GM12873 (cell line): ENCODE data around the gene ZBTB42.

Source experiments
- TF ChIP-seq, protein P1 (sequence below): IDR thresholded peaks from 2 replicates; pipeline ENCODE4 v1.5.1; 2012; ENCODE audit warnings: low read depth, mild to moderate bottlenecking, moderate library complexity, low read length, control low read depth; ENCODE audit not compliant: insufficient read depth; ENCODE audit errors: missing control alignments

The ZBTB42 gene

GRCh38 chr14:104800015-104800770 lies 708 bp upstream of the ZBTB42 start:
- TF ChIP-seq, protein P1, sequence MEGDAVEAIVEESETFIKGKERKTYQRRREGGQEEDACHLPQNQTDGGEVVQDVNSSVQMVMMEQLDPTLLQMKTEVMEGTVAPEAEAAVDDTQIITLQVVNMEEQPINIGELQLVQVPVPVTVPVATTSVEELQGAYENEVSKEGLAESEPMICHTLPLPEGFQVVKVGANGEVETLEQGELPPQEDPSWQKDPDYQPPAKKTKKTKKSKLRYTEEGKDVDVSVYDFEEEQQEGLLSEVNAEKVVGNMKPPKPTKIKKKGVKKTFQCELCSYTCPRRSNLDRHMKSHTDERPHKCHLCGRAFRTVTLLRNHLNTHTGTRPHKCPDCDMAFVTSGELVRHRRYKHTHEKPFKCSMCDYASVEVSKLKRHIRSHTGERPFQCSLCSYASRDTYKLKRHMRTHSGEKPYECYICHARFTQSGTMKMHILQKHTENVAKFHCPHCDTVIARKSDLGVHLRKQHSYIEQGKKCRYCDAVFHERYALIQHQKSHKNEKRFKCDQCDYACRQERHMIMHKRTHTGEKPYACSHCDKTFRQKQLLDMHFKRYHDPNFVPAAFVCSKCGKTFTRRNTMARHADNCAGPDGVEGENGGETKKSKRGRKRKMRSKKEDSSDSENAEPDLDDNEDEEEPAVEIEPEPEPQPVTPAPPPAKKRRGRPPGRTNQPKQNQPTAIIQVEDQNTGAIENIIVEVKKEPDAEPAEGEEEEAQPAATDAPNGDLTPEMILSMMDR = peak; percentile 19

DNA sequence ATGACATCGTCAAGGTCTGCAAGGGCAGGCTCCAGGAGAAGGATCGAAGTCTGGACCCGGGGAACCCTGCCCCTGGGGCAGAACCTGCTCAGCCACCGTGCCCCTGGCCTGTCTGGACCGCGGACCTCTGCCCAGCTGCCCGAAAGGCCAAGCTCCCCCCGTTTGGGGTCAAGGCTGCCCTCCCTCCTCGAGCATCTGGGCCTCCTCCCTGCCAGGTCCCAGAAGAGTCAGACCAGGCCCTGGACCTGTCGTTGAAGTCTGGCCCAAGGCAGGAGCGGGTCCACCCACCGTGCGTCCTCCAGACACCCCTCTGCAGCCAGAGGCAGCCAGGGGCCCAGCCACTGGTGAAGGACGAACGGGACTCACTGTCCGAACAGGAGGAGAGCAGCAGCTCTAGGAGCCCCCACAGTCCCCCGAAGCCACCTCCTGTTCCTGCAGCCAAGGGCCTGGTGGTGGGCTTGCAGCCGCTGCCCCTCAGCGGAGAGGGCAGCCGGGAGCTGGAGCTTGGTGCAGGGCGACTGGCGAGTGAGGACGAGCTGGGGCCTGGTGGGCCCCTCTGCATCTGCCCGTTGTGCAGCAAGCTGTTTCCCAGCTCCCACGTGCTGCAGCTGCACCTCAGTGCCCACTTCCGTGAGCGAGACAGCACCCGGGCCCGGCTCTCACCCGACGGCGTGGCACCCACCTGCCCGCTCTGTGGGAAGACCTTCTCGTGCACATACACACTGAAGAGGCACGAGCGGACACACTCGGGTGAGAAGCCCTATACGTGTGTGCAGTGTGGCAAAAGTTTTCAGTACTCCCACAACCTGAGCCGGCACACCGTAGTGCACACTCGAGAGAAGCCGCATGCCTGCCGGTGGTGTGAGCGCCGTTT lies 856 bp downstream of the ZBTB42 start:
- TF ChIP-seq, protein P1 = no peak

DNA sequence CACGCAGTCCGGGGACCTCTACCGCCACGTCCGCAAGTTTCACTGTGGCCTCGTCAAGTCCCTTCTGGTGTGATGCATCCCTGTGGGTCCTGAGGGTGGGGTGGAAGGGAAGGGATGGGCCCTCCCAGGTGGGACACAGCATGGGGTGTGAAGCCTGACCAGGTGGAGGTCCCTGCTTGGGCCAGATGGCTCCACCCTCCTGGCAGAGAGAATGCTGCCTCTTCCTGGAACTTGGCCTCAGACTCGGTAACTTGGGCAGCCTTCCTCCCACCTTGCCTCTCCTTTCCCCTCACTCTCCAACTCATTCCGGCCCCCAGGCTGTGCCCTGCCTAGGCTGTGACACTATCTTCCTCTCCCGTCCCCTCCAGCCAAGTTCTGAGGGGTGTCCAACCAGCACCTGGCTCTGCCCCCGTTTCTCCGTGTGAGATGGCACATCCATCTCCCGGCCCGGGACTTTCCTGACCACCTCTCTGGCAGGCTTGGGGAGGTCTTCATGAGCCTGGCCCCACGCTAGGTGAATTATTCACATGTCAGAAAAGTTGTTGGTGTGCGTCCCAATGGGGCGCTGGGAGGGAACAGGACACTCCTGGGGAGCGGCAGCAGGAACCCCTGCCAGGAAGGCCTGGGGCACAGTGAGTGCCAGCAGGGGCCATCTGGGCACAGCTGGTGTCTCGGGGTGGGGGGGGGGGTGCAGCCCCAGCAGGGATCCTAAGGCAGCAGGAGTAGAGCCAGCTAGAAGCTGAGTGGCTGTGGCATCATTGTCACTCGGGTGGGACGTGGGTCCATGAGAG lies 1.7 kb downstream of the ZBTB42 start:
- TF ChIP-seq, protein P1 = no peak

DNA sequence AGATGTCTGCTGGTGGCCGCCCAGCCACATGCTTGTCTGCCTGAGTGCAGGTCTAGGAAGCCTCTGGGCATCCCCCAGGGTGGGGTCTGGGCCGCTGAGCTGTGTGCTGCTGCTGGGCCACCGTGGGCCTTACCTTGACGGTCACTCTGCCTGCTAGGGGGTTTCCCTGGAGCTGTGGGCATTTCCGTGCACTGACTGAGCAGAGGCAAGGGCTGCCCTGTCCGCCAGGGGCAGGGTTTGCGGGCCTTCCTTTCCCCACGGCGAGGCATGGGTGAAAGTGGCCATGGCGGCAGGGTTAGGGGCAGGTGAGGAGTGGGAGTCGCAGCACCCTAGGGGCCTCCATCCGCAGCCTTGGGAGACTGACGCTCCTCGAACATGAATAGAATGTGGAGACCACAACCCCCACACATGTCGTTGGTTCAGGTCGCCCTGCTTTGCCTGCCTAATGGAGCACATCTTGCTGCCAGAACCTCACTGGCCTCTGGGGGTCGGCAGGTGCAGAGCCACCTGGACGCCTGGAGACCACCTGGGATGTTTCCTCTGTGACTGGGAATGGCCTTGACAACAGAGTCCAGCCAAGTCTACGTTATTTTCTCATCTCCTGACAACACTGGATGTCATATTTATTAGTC lies 2.5 kb downstream of the ZBTB42 start:
- TF ChIP-seq, protein P1 = no peak

GRCh38 chr14:104803912-104804410 lies 3.1 kb downstream of the ZBTB42 start:
- TF ChIP-seq, protein P1 = no peak

- TF ChIP-seq, protein P1 = no peak
Observed at GRCh38 chr14:104804481-104805325, 3.8 kb downstream of the ZBTB42 start.
